GM19467 (cell line): ENCODE data around the gene OMP.

Experiments used
- ATAC-seq: cut with Tn5 transposase; IDR thresholded peaks from one replicate; pipeline ENCODE4 v1.9.1; 2021; ENCODE audit warnings: mild to moderate bottlenecking, moderate library complexity; ENCODE audit not compliant: unreplicated experiment

OMP gene

DNA sequence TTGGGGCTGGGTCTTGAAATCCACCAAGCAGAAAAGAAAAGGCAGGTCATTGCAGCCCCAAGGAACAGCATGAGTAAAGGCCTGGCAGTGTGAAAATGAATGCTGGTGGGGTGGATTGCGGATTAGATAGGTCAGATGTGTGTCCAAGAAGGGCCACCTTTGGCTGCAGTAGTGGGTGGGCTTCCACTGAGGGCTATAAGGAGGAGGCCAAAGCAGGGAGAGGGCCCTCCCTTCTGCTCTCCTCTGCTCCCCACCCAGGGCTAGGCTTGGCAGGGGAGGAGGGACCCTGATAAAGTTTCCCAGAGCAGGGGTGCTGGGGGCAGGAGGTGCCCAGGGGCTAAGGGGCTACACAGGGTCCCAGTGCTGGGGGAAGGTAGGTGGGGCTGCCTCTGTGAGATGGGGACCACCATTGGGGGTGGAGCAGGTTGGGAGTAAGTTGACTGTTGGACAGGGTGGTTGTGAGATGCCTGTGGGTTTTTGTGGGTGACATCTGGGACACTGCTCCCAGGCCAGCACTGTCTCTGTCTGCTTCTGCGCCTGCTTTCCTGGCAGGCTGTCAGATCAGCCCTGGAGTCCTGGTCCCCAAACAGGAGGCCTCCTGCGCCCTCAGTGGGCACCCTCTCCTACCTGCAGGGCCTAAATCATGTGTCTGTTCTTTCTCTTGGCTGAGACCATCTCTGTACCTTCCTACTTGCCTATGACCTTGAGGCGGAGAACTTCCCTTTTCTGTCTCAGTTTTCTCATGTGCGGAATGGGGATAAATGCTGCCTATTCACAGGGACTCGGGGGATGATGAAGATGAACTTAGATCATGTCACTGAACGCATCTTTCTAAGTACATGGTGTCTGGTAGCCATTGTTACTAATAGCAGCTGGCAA, 33.9 kb upstream of the OMP start:
- ATAC-seq = no peak

DNA sequence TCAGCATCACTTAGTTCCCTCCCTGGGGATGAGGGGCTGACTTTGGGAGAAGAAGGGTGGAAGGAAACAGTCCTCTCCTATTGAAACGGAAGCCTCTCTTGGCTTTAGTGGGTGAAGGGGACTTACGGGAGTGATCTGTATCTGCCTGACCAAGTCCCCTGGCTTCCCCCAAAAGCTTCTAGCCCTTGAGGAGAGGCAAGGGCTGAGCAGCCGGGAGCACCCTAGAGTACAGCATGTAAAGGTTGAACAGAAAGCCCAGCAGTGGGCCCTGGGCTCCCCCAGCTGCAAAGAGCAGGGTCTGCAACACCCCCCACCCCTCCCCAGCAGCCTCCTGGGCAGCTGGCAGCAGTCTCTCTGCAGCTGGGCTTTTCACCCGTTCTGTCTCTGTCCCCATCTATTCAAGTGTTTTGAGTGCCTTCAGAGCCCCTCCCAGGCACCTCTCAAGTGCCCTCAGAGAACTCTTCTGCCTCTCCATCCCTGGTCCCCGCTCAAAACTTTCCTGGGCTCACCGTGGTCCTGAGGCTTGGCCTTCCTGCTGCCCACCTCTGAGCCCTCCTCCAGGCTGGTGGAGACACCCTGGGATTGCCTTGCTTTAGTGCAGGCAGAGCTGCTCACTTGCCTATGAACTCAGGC, 33.2 kb upstream of the OMP start:
- ATAC-seq = no peak

GRCh38 chr11:77069969-77070582, 32.6 kb upstream of the OMP start:
- ATAC-seq = no peak

- no peak for ATAC-seq
These were observed 31.6 kb upstream of the OMP start for GRCh38 chr11:77071077-77071476.

DNA sequence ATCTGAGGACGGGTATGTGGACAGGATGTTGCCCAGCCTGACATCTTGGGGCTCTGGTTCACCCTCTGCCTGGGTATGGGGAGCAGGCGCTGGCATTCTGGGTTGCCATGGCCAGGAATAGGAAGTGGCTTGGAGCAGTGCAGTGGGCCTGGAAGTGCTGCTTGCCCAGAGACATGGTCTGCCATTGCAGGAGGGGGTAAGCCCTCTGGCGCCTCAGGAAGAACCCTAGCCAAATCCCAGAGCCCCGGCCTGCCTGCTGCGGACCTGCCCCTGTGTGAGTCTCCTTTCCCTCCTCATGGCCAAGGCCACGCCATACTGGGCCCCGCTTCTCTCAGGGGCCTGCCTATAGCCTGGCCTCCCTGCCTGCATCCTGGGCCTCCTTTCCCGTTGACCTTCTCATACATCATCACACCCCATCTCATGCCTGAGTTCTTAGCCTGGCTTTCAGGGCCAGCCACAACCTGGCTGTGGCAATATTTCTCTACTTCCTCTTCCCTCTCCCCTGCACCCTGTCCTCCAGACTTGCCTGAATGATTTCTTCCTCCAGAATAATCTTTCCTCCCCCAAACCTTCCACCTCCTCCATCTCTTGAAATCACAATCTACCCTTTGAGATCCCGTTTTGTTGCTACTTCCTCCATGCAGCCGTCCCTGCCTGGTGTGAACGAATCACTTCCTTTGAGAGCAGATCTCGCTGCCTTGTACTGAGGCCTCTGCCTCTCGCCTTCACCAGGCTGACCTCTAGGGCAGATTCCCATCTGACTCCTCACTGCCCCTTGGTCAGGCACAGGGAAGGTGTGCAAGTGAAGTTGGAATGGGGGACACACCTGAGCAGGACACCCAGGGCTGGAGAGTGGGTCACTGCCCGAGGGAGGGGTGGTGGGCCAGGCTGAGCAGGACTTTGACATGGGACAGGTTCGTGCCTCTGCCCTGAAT, 30.7 kb upstream of the OMP start:
- no peak for ATAC-seq

DNA sequence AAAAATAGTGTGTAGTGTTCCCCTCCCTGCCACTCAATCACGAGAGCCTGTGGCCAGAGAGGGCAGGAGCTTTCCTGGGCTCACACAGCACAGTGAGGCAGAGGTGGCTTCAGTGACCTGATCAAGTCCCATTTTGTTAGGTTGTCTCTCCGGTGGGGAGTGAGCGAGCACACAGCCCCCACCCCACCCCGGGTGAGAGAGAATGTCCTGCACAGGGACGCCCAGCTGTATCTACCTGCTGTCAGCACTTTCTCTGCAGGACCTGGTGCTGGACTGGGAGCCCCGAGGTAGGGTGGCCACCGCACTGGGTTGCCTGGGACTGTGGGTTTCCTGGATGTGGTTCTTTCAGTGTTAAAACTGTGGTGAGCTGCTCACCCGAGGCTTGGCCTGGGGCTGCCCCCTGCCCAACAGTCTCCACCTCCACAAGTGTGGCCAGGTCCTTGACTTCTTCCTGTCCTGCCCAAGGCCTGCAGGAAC, 29.8 kb upstream of the OMP start:
- ATAC-seq = no peak

DNA sequence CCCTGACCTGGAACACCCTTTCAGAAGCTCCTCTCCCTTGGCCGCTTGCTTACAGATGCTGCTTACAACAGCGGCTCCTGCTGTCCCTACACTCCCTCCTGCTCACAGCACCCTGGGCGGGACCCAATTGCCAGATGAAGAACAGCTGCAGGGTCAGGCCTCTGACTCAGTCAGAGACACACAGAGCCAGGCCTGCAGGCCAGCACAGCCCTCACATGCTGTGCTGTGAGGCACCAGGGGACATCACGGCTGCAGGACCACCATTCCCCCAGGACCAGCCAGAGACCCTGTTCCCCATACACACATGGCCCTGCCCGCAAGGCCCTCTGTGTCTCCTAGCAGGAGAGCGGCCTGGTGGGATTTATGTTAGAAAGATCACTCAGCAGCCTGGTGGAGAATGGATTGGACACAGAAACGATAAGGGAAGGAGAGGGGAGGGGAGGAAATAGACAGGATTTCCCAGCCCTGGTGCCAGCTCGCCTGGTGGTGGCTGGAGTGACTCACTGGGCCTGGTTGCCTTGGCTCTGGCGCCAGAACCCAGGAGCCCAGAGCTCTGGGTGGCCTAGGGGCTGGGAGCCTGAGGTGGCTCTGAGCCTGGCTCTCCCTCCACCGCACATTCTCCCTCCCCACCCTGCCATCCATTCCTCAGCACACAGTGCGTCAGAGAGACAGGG, 29.2 kb upstream of the OMP start:
- ATAC-seq = no peak

- no peak for ATAC-seq
These were observed 28.4 kb upstream of the OMP start for GRCh38 chr11:77074205-77074604.

DNA sequence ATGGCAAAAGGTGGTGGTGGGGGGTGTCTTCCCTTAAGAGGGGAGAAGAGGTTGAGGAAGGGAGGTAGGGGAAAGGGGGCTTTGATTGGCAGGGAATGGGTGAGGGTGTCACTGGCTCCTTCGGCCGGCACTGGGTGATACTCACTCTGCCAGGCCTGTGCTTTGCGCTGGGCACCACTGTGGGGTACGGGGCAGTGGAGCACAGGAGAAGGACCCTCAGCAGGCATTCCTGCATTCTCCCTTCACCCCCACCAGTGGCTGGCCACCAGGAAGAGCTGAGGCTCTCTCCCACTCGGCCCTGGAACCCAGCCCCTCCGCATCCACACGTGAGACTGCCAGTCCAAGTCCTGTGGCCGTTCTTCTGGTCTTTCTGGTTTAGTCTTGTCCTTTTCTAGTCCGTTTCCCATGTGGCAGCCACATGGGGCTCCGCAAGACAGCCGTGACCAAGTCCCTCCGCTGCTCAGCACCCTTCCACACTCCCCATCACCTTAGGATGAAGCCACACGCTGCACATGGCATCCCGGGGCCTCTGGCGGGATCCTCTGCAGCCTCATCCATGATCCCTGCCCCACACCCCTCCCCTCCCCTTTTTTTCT, 27.9 kb upstream of the OMP start:
- no peak for ATAC-seq

DNA sequence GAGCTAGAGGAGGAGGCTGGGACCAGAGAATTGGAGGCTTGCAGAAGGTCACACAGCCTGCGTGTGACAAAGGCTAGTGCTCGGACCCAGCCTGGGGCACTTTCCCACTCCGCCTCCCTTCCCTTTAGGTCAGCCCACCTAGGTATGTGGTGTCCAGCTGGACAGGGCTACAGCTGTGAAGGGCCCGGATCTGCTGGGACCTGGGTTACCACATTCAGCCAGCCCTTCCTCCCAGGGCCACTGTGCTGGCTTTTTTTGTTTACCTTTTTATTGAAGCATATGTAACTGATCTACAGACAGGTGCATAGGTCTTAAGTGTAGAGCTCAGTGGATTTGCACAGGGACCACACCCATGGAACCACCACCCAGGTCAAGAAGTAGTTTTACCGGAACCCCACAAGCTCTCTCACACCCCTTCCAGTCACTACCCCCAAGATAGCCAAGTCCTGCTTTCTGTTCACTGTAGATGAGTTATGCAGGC, 27.2 kb upstream of the OMP start:
- no peak for ATAC-seq

DNA sequence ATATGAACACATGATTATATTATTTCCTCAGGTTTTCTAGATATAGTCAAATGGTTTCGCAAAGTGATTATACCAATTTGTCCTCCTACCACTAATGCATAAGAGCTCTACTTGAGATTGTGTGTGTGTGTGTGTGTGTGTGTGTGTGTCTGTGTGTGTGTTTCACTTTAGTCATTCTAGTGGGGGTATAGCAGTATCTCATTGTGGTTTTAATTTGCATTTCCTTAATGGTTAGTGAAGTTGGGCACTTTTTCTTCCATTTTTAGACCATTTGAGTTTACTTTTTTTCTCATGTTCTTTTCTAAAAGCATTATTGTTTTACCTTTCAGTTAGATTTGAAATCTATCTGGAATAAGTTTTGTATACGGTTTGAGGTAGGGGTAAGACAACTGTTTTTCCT, 23.0 kb upstream of the OMP start:
- ATAC-seq = no peak

- no peak for ATAC-seq
These were observed 21.9 kb upstream of the OMP start for GRCh38 chr11:77080643-77081210.

DNA sequence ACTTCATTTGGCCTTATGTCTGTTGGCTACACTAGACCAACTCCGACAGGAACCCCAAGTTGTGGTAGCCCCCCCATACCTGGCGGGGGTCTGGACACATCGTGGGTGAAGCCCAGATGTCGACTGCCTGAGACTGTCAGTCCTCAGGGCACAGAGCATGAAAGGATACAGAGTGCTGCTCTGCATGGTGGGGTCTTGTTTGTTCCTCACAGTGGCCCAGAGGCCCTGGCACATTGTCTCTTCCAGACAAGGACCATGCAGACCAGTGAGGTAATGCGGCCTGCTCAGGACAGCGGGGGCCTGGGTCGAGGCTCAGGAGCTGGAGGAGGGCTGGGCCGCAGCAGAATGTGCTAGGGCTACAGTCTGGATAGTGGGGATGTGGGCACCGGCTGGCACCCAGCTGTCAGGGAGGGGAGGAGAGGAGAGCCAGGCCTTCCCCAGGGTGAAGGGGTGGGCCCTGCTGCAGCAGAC, 21.2 kb upstream of the OMP start:
- no peak for ATAC-seq

GRCh38 chr11:77081976-77082836, 20.4 kb upstream of the OMP start:
- no peak for ATAC-seq

DNA sequence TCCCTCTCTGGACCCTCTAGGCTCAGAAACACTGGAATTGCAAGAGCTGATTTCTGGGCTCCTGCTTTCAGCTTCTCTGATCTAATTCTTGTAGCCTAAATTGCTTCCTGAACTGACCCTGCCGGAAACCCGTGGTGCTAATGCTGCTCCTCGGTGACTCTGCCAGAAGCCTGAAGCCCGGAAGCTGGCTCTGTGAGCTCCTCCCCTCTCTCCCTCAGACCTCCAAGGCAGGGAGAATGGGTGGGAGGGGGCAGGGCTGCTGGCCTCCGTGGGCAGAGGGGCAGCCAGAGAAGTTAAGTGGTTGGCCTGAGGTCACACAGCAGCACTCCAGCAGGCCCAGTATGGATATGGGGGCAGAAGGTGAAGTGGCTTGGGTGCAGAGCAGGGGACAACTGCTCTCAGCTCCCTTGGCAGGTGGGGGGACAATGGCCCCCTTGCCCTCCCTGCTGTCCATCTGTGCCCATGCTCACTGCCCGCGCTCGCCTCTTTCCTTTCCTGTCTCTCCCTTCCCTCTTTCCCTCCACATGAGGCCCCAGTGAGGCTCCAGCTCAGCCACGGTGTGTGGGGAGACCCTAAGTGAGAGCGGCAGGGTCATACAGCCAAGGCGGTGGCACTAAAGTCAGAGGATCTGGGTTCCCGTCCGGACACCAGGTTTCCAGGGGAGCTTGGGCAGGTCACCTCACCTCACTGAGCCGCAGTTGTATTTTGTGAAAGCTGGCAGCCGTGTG, 19.6 kb upstream of the OMP start:
- no peak for ATAC-seq

DNA sequence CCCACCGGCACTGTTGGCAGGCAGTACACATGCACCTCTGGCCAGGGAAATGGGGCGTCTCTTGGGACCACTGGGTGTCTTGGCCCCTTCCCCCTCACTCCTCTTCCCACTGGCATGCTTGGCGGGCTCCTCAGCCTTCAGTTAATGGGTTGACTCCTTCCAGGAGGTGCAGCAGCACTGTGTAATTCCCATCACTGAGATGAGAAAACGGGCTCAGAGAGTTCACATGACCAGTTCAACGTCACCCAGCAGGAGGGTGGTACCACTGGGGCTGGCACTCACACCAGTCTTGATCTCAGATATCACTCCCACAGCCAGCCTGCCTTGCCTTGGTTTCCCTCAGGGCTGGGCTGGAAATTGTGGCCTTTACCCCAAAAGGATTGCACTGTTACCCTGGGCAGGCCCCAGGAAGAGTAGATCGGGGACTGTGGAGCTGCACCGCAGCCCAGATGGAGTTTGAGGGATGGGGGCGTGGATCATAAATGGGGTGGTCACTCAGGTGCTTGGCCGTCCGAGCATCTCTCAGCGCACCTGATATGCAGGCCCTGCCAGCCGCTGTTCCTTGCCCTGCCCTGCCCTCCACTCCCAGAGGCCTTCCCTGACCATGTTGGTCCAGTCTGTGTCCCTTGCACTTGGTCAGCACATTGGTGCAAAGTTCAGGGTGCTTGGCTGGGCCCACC, 18.9 kb upstream of the OMP start:
- no peak for ATAC-seq

DNA sequence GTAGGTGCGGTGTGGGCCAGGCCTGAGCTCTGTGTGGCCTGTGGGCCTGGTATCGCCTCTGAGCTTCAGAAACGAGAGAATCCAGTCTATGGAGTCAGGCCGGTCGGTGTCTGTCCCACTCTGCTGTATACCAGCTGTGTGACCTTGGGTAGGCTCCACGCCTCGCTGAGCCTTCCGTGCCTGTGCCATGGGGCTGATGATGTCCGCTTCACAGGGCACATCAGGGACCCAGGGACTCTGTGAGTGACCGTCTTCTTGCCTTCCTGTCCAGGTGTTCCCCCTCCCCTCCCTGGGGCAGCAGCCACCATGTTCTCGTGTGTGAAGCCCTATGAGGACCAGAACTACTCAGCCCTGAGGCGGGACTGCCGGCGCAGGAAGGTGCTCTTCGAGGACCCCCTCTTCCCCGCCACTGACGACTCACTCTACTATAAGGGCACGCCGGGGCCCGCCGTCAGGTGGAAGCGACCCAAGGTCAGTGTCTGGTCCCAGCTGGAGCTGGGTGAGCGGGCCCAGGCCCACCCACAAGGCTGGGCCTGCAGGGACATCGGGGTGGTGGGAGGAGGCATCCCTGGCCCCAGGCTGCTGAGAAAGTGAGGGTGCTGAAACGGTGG, 18.0 kb upstream of the OMP start:
- ATAC-seq = no peak
